D721Med (cell line): Measurements from ENCODE around the gene REG1B.

Experiments used
- DNase-seq: peaks from one replicate; pipeline ENCODE4 v3.0.0; 2011; ENCODE audit warnings: low spot score; ENCODE audit not compliant: insufficient read length
- FAIRE-seq: peaks from 2 replicates; lab custom pipeline; 2011; peaks lifted over from hg19 to GRCh38; lab: Jason Lieb, UNC
- CTCF ChIP-seq: IDR thresholded peaks from 2 replicates; pipeline ENCODE4 v1.5.1; 2012; ENCODE audit warnings: mild to moderate bottlenecking, control low read depth; ENCODE audit not compliant: insufficient read depth; ENCODE audit errors: missing control alignments

REG1B gene

GRCh38 chr2:79087785-79088364 lies at the start of gene REG1B:
Gene REG1B, minus strand, starts transcription at chr2:79087993. Its CDS starts 381 bp downstream, at chr2:79087612.
- no peak for TF ChIP-seq CTCF
- FAIRE-seq (no peak), DNase-seq (no peak)

GRCh38 chr2:79131687-79132086 lies 43.9 kb upstream of the REG1B start:
- no peak for FAIRE-seq
- TF ChIP-seq CTCF = no peak
- DNase-seq = no peak

GRCh38 chr2:79129804-79130203 lies 42.0 kb upstream of the REG1B start:
- no peak for FAIRE-seq
- TF ChIP-seq CTCF = no peak
- no peak for DNase-seq

GRCh38 chr2:79129260-79129659 lies 41.5 kb upstream of the REG1B start:
- no peak for TF ChIP-seq CTCF
- FAIRE-seq = no peak
- DNase-seq = no peak

GRCh38 chr2:79128406-79128805 lies 40.6 kb upstream of the REG1B start:
- TF ChIP-seq CTCF = no peak
- DNase-seq (no peak), FAIRE-seq (no peak)

GRCh38 chr2:79125721-79125985 lies 37.9 kb upstream of the REG1B start:
- no peak for FAIRE-seq
- TF ChIP-seq CTCF = no peak
- DNase-seq = no peak

GRCh38 chr2:79124907-79125720 lies 37.3 kb upstream of the REG1B start:
- FAIRE-seq = no peak
- TF ChIP-seq CTCF = no peak
- DNase-seq = no peak
